HG02623 (cell line): ENCODE data around the gene ACP7.
"Not testable (repeated sequence)": the region's sequence is repeated elsewhere in the genome, so short reads cannot be mapped to it uniquely, and the experiment has no call there.

Experiments
- ATAC-seq: cut with Tn5 transposase; IDR thresholded peaks from one replicate; pipeline ENCODE4 v1.9.1; 2021; ENCODE audit warnings: moderate library complexity; ENCODE audit not compliant: unreplicated experiment

Gene ACP7

DNA sequence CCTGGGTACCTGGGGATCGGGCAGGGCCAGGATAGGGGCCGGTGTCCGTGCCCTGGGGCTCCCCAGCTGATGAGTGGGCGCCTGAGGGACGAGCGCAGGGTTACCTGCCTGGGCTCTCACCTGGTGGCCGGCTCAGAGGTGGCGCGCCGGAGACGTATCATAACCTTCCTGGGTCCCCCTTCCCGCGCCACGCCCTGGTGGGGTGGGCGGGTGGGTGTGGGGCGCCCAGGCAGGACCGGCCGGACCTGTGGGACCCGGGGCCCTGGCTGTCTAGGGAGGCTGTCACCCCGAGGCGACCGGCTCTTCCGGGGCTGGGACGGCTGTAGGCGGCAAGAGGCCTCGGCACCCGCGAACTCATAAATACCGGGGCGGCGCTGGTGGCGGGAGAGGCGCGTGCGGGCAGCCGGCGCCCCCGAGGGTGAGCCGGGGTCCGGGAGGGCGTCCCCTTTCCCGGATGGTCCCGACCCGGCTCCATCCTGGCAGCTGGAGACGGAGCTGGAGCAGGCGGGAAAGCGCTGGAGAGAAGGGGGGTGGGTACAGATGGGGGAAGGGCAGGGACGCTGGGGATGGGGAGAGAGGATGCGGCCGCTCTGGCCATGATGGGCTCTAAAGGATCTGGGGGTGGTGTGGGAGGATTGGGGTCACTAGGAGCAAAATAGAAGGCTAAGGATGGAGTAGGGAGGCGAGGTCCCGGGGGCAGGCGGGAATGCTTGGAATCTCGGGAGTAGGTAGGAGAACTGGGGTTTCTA lies at the start of gene ACP7:
TSS of gene ACP7 (plus strand) at position 386 of the 749 bp plus-strand sequence. CDS start 902 bp downstream, outside the sequence.
- no peak for ATAC-seq

- ATAC-seq: no peak
These were observed 47.6 kb upstream of the ACP7 start for GRCh38 chr19:39036581-39036980.

- ATAC-seq: no peak
These were observed 47.0 kb upstream of the ACP7 start for GRCh38 chr19:39037194-39037593.

- no peak for ATAC-seq
These were observed 46.1 kb upstream of the ACP7 start for GRCh38 chr19:39038098-39038497.

DNA sequence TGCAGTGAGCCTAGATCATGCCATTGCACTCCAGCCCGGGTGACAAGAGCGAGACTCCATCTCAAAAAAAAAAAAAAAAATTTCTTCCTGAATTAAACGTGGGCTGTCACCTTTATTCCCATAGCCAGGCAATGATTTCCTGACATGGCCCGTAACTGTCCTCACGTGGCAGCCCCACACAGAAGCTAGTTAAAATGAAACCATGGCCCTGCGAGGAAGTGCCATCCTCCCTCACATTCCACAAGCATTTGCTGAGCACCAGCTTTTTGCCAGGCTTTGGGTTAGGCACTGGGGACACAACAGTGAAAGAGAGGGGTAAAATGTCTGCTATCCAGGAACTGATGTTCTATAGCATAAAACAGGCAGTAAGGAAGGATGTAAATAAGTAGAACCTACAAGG lies 38.7 kb upstream of the ACP7 start:
- no peak for ATAC-seq

GRCh38 chr19:39046037-39046821 lies 37.9 kb upstream of the ACP7 start:
- no peak for ATAC-seq

DNA sequence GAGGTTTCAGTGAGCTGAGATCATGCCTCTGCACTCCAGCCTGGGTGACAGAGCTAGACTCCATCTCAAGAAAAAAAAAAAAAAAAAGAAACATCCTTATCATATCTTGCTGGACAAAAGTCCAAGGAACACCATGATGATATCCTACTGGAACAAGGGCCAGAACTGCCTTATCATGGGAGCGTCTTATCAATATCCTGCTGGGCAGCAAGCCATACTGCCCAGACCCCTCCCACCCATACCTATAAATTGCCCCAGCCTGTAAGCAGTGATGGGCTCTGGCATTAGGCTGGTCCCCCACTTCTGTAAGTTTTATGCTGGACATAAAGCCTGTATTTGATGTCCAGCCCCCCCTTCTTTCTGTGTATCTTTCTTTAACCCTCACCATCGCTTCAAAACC lies 37.1 kb upstream of the ACP7 start:
- no peak for ATAC-seq

GRCh38 chr19:39052243-39052746 lies 31.9 kb upstream of the ACP7 start:
- ATAC-seq: no peak

- ATAC-seq: no peak
These were observed 31.3 kb upstream of the ACP7 start for GRCh38 chr19:39052846-39053245.

DNA sequence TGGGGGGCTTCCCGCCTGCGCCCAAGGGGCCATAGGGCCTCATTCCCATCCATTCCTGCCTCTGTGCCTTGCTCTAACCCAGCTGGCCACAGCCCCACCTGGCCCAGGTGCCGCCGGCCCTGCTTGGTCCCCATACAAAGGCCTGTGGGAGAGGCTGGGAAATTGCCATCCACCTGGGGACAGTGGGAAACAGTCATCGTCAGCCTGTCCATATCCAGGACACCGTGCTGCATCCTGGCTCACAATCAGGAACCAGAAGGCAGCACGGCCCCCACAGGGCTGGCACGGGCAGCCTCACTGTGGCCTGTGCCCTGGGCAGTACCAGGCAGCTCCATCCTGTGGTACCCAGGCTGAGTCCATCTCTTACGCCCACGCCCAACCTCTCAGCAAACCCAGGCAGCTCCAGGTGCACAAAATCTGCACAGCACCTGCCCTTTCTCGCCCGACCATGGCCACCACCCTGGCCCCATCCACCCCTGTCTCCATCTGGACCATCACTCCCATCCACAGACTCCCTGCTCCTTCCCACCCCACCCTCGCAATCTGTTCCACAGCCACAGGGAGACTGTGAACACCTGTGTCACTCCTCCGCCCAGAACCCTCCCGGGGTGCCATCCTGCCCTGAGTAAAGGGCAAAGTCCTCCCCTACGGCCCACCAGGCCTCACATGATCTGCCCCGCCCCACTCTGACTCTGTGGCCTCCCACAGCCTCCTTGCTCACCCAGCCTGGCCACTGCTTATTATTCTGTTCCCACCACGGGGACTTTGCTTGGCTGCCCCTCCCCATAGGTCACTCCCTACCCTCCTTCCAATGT lies 30.7 kb upstream of the ACP7 start:
- no peak for ATAC-seq

- ATAC-seq: no peak
These were observed 30.1 kb upstream of the ACP7 start for GRCh38 chr19:39054091-39054470.

DNA sequence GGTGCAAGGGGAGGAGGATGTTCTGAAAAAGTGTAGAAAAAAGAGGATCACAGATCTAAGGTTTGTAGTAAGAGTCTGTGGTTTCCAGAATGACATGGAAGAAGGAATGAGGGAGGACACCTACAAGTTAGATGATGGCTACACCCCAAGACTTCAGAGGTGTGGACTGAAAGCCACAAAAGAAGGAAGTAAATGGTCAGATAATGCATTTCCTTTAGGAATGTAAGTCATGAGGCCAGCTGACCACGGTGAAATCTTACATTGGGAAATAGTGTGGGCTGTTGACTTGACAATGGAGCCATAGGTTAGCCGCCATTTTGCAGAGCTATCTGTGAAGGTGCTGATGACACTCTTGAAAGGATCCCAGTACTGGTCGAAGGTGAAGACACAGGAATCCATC lies 26.6 kb upstream of the ACP7 start:
- no peak for ATAC-seq

DNA sequence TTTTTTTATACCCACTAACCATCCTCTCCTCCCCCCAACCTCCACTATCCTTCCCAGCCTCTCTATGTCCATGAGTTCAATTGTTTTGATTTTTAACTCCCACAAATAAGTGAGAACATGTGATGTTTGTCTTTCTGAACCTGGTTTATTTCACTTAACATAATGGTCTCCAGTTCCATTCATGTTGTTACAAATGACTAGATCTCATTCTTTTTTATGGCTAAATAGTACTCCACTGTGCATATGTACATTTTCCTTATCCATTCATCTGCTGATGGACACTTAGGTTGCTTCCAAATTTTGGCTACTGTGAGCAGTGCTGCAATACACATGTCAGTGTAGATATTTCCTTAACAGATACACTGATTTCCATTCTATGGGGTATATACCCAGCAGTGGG lies 24.9 kb upstream of the ACP7 start:
- no peak for ATAC-seq

DNA sequence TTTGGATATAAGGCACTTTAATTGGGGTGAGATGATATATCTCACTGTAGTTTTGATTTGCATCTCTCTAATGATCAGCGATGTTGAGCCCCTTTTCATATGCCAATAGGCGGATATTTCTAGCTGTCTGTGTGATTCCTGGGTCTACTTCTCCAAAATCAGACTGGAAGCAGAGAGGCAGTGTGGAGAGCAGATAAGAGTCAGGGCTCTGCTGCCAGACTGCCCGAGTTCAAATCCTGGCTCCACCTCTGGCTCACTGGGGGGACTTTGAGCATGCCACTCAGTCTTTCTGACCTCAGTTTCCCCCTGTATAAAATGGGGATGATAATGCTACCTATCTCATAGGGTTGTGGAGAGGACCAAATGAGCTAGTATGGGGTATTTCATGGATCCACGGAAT lies 24.0 kb upstream of the ACP7 start:
- ATAC-seq: no peak

GRCh38 chr19:39064405-39064804 lies 19.8 kb upstream of the ACP7 start:
- ATAC-seq: no peak

GRCh38 chr19:39065928-39066327 lies 18.2 kb upstream of the ACP7 start:
- ATAC-seq: no peak

DNA sequence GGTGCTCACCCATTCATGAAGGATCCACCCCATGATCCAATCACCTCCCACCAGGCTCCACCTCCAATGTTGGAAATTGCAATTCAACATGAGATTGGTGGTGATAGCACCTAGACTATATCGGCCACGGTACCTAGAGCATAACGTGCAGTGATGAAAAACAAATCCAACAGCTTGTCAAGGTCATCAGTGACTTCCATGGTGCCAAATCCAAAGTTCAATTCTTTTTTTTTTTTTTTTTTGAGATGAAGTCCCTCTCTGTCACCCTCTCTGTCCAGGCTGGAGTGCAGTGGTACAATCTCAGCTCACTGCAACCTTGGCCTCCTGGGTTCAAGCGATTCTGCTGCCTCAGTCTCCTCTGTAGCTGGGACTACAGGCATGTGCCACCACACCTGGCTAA lies 17.1 kb upstream of the ACP7 start:
- no peak for ATAC-seq

DNA sequence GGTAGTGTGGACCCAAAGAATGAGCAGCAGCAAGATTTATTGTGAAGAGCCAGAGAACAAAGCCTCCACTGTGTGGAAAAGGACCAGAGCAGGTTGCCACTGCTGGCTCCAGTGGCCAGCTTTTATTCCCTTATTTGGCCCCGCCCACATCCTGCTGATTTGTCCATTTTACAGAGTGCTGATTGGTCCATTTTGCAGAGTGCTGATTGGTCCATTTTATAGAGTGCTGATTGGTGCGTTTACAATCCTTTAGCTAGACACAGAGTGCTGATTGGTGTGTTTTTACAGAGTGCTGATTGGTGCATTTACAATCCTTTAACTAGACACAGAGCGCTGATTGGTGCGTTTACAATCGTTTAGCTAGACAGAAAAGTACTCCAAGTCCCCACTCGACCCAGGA lies 15.9 kb upstream of the ACP7 start:
- ATAC-seq: not testable (repeated sequence)

- no peak for ATAC-seq
These were observed 13.3 kb upstream of the ACP7 start for GRCh38 chr19:39070888-39071287.

DNA sequence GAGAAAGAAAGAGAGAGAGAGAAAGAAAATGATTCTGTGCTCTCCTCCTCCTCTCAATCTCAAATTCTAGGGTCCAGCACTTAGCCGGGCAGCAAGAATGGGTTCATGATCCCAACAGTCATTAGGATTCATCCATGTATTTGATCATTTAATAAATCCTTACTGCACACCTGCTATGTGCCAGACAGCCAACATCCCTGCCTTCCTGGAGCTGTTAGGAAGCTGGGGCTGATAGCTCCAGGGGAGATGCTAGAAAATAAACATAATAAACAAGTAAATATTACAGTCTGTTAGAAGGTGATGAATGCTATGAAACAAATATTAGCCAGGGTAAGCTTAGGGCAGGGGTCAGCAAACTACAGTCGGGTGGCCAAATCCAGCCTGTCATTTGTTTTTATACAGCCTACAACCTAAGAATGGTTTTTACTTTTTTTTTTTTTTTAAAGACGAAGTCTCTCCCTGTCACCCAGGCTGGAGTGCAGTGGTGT lies 9.9 kb upstream of the ACP7 start:
- no peak for ATAC-seq

DNA sequence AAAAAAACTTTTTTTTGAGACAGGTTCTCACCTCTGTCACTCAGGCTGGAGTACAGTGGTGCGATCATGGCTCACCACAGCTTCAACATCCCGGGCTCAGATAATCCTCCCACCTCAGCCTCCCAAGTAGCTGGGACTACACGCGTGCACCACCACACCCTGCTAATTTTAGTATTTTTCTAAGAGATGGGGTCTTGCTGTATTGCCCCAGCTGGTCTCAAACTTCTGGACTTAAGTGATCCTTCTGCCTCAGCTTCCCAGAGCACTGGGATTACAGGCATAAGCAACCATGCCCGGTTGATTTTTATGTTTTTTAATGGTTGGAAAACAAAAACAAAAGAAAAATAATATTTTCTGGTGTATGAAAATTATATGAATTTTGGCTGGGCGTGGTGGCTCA lies 9.2 kb upstream of the ACP7 start:
- no peak for ATAC-seq
